HepG2 (cell line): Measurements from ENCODE around the gene FAM114A1. TPM values are rescaled to one million over a fixed set of nuclear protein-coding genes. Genes with fewer than 3 reads are reported as not detected.

Experiments used
- ATF7-NPFF ChIP-seq: sonication (generic); formaldehyde crosslinking; IDR thresholded peaks from 2 replicates; pipeline ENCODE4 v1.8.1; 2023; ENCODE audit warnings: mild to moderate bottlenecking, low read depth, missing genetic modification reagents, moderate library complexity
- BORCS8-MEF2B ChIP-seq: sonication (generic); formaldehyde crosslinking; IDR thresholded peaks from 2 replicates; pipeline ENCODE4 v1.8.0; 2022; ENCODE audit warnings: mild to moderate bottlenecking, missing genetic modification reagents
- CBX1 ChIP-seq: IDR thresholded peaks from one replicate; pipeline ENCODE4 v1.6.1; 2016; ENCODE audit warnings: antibody characterized with exemption, low read depth
- DZIP1 ChIP-seq: sonication (generic); formaldehyde crosslinking; IDR thresholded peaks from 2 replicates; pipeline ENCODE4 v1.5.0; 2020; ENCODE audit warnings: mild to moderate bottlenecking, missing genetic modification reagents
- ETV5 ChIP-seq: IDR thresholded peaks from 2 replicates; pipeline ENCODE4 v1.6.1; 2018; ENCODE audit warnings: missing biosample characterization, missing genetic modification reagents, inconsistent platforms, borderline replicate concordance
- GTF2F1 ChIP-seq: fragments of 150-350 bp; IDR thresholded peaks from 2 replicates; pipeline ENCODE4 v1.6.1; 2014; ENCODE audit warnings: low read length
- IKZF1 ChIP-seq: fragments of 450-650 bp; IDR thresholded peaks from 2 replicates; pipeline ENCODE4 v1.7.1; 2016
- KDM5A ChIP-seq: fragments of 200-600 bp; sonication (generic); IDR thresholded peaks from 2 replicates; pipeline ENCODE4 v1.7.0; 2018; ENCODE audit warnings: antibody characterized with exemption, mild to moderate bottlenecking, low read length, borderline replicate concordance
- LCORL ChIP-seq, 2 experiments: fragments of 450-650 bp in 1 of 2; sonication (generic) in 1 of 2; formaldehyde crosslinking in 1 of 2; IDR thresholded peaks; 2 replicates each; pipeline versions ENCODE4 v1.5.0 to v1.6.1; 2017 to 2020; ENCODE audit warnings: antibody characterized with exemption in 1 of 2, missing genetic modification reagents in 1 of 2
- PHF21A ChIP-seq: sonication (generic); formaldehyde crosslinking; IDR thresholded peaks from 2 replicates; pipeline ENCODE4 v1.5.0; 2020; ENCODE audit warnings: mild to moderate bottlenecking, missing genetic modification reagents
- PITX1 ChIP-seq: sonication (generic); formaldehyde crosslinking; IDR thresholded peaks from 2 replicates; pipeline ENCODE4 v1.5.1; 2020; ENCODE audit warnings: mild to moderate bottlenecking, missing genetic modification reagents
- USF2 ChIP-seq, 2 experiments: sonication (generic) in 1 of 2; formaldehyde crosslinking in 1 of 2; IDR thresholded peaks; 2 replicates each; pipeline versions ENCODE4 v1.5.1 to v1.6.1; 2011 to 2020; ENCODE audit warnings: borderline replicate concordance in 1 of 2, low read depth in 1 of 2, low read length in 1 of 2, mild to moderate bottlenecking in 1 of 2, missing genetic modification reagents in 1 of 2, moderate library complexity in 1 of 2
- ZFP36L1 ChIP-seq: sonication (generic); formaldehyde crosslinking; IDR thresholded peaks from 2 replicates; pipeline ENCODE4 v1.8.0; 2022; ENCODE audit warnings: mild to moderate bottlenecking, missing genetic modification reagents, moderate library complexity
- ZNF30 ChIP-seq: sonication (generic); formaldehyde crosslinking; IDR thresholded peaks from 2 replicates; pipeline ENCODE4 v1.5.0; 2020; ENCODE audit warnings: mild to moderate bottlenecking, missing genetic modification reagents
- polyA plus RNA-seq, 8 experiments: library from polyadenylated mRNA; depleted of rRNA in 3 of 8; stranded (reverse) in 7 of 8; unstranded in 1 of 8; fragments of >200 nt; fragmentation: Illumina TruSeq in 4 of 8; extraction: Trizol in 4 of 8; gene quantifications; 2 replicates each; pipeline versions ENCODE4 v1.2.1 to v1.2.3, GENCODE V29; 2011 to 2016; ENCODE audit warnings: low read depth in 4 of 8, missing spikeins in 1 of 8, mixed read lengths in 1 of 8; ENCODE audit not compliant: insufficient read depth in 1 of 8
- total RNA-seq, 5 experiments: library from RNA; depleted of rRNA; stranded (reverse); fragments of >200 nt; fragmentation: Illumina TruSeq; extraction: Trizol; gene quantifications; 2 replicates each; pipeline ENCODE4 v1.2.3, GENCODE V29; 2016; ENCODE audit warnings: low read depth in 1 of 5
- TF ChIP-seq, protein P1 (sequence below): sonication (generic); formaldehyde crosslinking; IDR thresholded peaks from 2 replicates; pipeline ENCODE4 v1.4.0; 2020; ENCODE audit warnings: missing genetic modification reagents

FAM114A1 gene
- total and polyA plus RNA-seq, 2 of the 13 experiments (the other 11 are each of a cell fraction or from before 2014, with no cell fraction given), result 61.0 to 76.9 TPM

DNA sequence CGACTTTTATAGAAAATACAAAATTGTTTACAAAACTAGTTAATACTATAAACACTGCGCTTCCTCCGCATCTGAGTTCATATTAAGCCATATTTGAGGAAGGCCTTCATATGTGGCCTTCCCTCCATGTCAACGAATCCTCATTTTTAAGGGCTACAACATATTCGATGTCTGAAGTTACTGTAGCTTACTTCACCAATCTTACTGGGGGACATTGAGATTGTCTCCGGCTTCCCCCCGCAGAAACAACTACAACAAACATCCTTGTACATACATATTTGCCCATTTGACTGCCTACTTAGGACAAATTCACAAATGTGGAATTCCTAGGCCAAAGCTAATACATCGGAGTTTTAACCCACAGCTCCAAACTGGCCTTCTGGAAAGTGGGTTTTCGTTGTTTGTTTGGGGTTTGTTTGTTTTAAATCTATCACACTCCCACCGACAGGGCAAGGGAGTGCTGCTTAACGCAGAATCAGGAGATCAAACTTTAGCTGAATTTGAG is 581 bp upstream of the FAM114A1 start (continued):
- TF ChIP-seq GTF2F1 (no peak), PHF21A (CRISPR knock-in tag) (peak; percentile 48; the same call in 1 of the 2 replicates), ETV5 (CRISPR knock-in tag) (peak; percentile 11; the same call in 1 of the 2 replicates), USF2 (IDR thresholded peaks at IDR 0.05; ENCODE audit: low read depth, low read length) (no peak), USF2 (CRISPR knock-in tag; IDR thresholded peaks at IDR 0.05; ENCODE audit: borderline replicate concordance) (no peak), PITX1 (peak; percentile 39; the same call in 1 of the 2 replicates), ZFP36L1 (CRISPR knock-in tag) (no peak), ATF7-NPFF (CRISPR knock-in tag) (no peak), BORCS8-MEF2B (CRISPR knock-in tag) (0 out of 2 replicates have a peak, but pooled peaks have one; percentile 5), KDM5A (peak; percentile 23; the same call in 1 of the 2 replicates), LCORL (IDR thresholded peaks at IDR 0.05) (no peak), LCORL (CRISPR knock-in tag; IDR thresholded peaks at IDR 0.05) (0 out of 2 replicates have a peak, but pooled peaks have one; percentile 15), DZIP1 (CRISPR knock-in tag) (no peak), IKZF1 (no peak), CBX1 (no peak), ZNF30 (CRISPR knock-in tag) (peak; percentile 51; the same call in 1 of the 2 replicates)
- TF ChIP-seq, protein P1, sequence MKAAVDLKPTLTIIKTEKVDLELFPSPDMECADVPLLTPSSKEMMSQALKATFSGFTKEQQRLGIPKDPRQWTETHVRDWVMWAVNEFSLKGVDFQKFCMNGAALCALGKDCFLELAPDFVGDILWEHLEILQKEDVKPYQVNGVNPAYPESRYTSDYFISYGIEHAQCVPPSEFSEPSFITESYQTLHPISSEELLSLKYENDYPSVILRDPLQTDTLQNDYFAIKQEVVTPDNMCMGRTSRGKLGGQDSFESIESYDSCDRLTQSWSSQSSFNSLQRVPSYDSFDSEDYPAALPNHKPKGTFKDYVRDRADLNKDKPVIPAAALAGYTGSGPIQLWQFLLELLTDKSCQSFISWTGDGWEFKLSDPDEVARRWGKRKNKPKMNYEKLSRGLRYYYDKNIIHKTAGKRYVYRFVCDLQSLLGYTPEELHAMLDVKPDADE (CRISPR knock-in tag), result 0 out of 2 replicates have a peak, but pooled peaks have one; percentile 4
